ENCODE results near the gene ANKDD1B. TPM values are rescaled to one million over a fixed set of nuclear protein-coding genes. Genes with fewer than 3 reads are reported as not detected.

ANKDD1B gene
- total and polyA plus RNA-seq, 2 of the 8 experiments (the other 6 are each of a cell fraction or from before 2014, with no cell fraction given) = 0.08 to 0.22 TPM

DNA sequence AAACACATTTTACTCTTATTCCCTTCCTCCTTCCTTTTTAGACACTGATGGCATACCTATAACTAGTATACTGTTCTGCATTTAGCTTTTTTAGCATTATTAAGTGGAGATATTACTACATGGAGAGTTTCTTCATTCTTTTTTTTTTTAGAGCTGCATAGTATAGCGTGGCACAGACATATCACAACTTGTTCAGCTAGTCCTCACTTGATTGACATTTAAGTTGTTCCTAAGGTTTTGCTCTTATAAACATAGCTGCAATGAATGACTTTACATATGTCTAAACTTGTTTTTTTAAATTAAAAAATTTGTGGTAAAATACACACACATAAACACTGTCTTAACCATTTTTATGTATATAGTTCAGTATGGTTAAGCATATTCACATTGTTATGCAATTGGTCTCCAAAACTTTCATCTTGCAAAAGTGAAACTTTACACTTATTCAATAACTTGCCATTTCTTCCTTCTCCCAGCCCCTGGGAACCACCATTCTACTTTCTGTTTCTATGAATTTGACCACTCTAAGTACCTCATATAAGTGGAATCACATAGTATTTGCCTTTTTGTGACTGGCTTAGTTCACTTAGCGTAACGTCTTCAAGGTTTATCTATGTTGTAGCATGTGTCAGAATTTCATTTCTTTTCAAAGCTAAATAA lies 48.7 kb downstream of the ANKDD1B start:
- Histone ChIP-seq H3K27me3 (replicated peaks in 1 of 4; ENCODE audit: control insufficient read depth in 3 of 4, extremely low read depth in 1 of 4, insufficient read depth in 3 of 4, low read length in 3 of 4) (no peaks in the 10 kb centered on the region), H3K36me3 (ENCODE audit: control insufficient read depth in 2 of 4, insufficient read depth in 4 of 4, low read length in 3 of 4) (no peaks in the 10 kb centered on the region), H2AFZ (ENCODE audit: low read length) (no peak overlapping the region), H4K20me1 (replicated peaks in 1 of 2; ENCODE audit: control insufficient read depth in 1 of 2, insufficient read depth in 2 of 2, low read length in 2 of 2) (no peaks in the 10 kb centered on the region), H3K18ac (ENCODE audit: extremely low read depth, low read length) (no peak overlapping the region), H3K4me2 (ENCODE audit: insufficient read depth in 1 of 2, low read depth in 2 of 2, low read length in 2 of 2) (no peak overlapping the region), H3K9me3 (ENCODE audit: insufficient read depth in 2 of 2, low read depth in 1 of 2, low read length in 1 of 2) (no peaks in the 10 kb centered on the region), H3K4me3 (ENCODE audit: extremely low read depth in 1 of 4, insufficient read depth in 2 of 4, low read depth in 3 of 4, low read length in 4 of 4) (no peak overlapping the region), H3K23ac (ENCODE audit: insufficient read length) (no peak overlapping the region), H2BK5ac (ENCODE audit: low read depth, low read length) (no peak overlapping the region), H4K91ac (replicated peaks; ENCODE audit: insufficient read length, low read length) (no peak overlapping the region), H3K4ac (replicated peaks; ENCODE audit: insufficient read length, low read depth, low read length) (no peak overlapping the region), H3K79me2 (ENCODE audit: control insufficient read depth in 1 of 2, insufficient read depth in 2 of 2, low read length in 2 of 2) (no peaks in the 10 kb centered on the region), H4K8ac (ENCODE audit: extremely low read depth, insufficient read depth, low read length) (no peak overlapping the region), H3K27ac (ENCODE audit: low read depth, low read length) (no peak overlapping the region), H2BK20ac (ENCODE audit: low read length) (no peak overlapping the region), H2BK15ac (ENCODE audit: low read length) (no peak overlapping the region), H2AK5ac (ENCODE audit: low read depth, low read length) (no peak overlapping the region), H3K9ac (replicated peaks in 1 of 4; ENCODE audit: extremely low read depth in 1 of 4, low read depth in 3 of 4, low read length in 3 of 4) (no peak overlapping the region), H2BK12ac (ENCODE audit: low read depth, low read length) (no peak overlapping the region), H3K79me1 (ENCODE audit: low read depth, low read length) (no peaks in the 10 kb centered on the region), H3K14ac (ENCODE audit: insufficient read length) (no peak overlapping the region), H2BK120ac (replicated peaks; ENCODE audit: low read depth, low read length) (no peak overlapping the region), H3K23me2 (ENCODE audit: low read depth, low read length) (no peaks in the 10 kb centered on the region), H3K4me1 (replicated peaks in 1 of 4; ENCODE audit: control insufficient read depth in 3 of 4, insufficient read depth in 4 of 4, low read length in 3 of 4) (peaks cover 0 to 3% (median 1%) of the 10 kb centered on the region in 4 experiments; a peak in 3 of 7 replicates), H4K5ac (ENCODE audit: insufficient read length, low read depth, low read length) (no peak overlapping the region), H3K56ac (replicated peaks; ENCODE audit: insufficient read length, low read depth, low read length) (no peak overlapping the region)
- POLR2A ChIA-PET (ENCODE audit: partially characterized antibody) = no interaction called here
- WGBS, 2 experiments (ENCODE audit: extremely low coverage in 1 of 2, insufficient coverage in 1 of 2, insufficient read length in 1 of 2, insufficient replicate concordance in 2 of 2, low coverage in 1 of 2, low lambda C conversion rate in 2 of 2, missing lambda C conversion rate in 1 of 2) = 91% methylated on average over 3 of the region's 3 CpGs; no CpG with 5 or more reads in 1 of the 2 experiments
- no peak for TF ChIP-seq TEAD4 (IDR thresholded peaks at IDR 0.05; ENCODE audit: low read depth, low read length)
- TF ChIP-seq YY1 (IDR thresholded peaks at IDR 0.05; ENCODE audit: low read depth, low read length) = no peak
- TF ChIP-seq MAFK (IDR thresholded peaks at IDR 0.05; ENCODE audit: low read depth, low read length) = no peak
- no peak for TF ChIP-seq MAX (IDR thresholded peaks at IDR 0.05)
- TF ChIP-seq ASH2L (IDR thresholded peaks at IDR 0.05; ENCODE audit: low read length) = no peak
- TF ChIP-seq SIX5 (IDR thresholded peaks at IDR 0.05; ENCODE audit: low read depth, low read length) = no peak
- TF ChIP-seq HDAC6 (IDR thresholded peaks at IDR 0.05; ENCODE audit: low read depth, low read length) = no peak
- TF ChIP-seq POU5F1 (IDR thresholded peaks at IDR 0.05; ENCODE audit: low read depth, low read length) = no peak
- TF ChIP-seq ZNF274 (IDR thresholded peaks at IDR 0.05; ENCODE audit: borderline replicate concordance, extremely low read depth, low read length) = no peak
- TF ChIP-seq RNF2 (IDR thresholded peaks at IDR 0.05; ENCODE audit: borderline replicate concordance, low read depth, low read length, missing control alignments, poor library complexity, severe bottlenecking) = no peak
- TF ChIP-seq CHD1 (IDR thresholded peaks at IDR 0.05; ENCODE audit: low read depth, low read length) = no peak
- FAIRE-seq (no peak), DNase-seq (ENCODE audit: low read depth in 1 of 2, low spot score in 2 of 2) (no peak)
- CTCF ChIA-PET (ENCODE audit: partially characterized antibody) = no interaction called here

Data from H1 (cell line).